Activated T-cell treated with anti-CD3 and anti-CD28 coated beads, Interleukin-2, amount 50 U/mL, for 24 hours (primary cell): Measurements from ENCODE around the gene BCAS1.
"Not testable (repeated sequence)": the region's sequence is repeated elsewhere in the genome, so short reads cannot be mapped to it uniquely, and the experiment has no call there.

Source experiments
- DNase-seq: peaks from one replicate; pipeline ENCODE4 v3.0.0-alpha.2; 2020
- H3K27ac Mint-ChIP-seq: 2 replicates; pipeline ENCODE4 v1.8.0; 2020; ENCODE audit warnings: mild to moderate bottlenecking, mixed read lengths
- H3K27me3 Mint-ChIP-seq: 2 replicates; pipeline ENCODE4 v1.8.0; 2020; ENCODE audit warnings: mixed read lengths
- H3K36me3 Mint-ChIP-seq: 2 replicates; pipeline ENCODE4 v1.8.0; 2020; ENCODE audit warnings: low read depth, mixed read lengths
- H3K4me1 Mint-ChIP-seq: 2 replicates; pipeline ENCODE4 v1.8.0; 2020; ENCODE audit warnings: low read depth, mixed read lengths
- H3K4me3 Mint-ChIP-seq: 2 replicates; pipeline ENCODE4 v1.8.0; 2020; ENCODE audit warnings: mild to moderate bottlenecking, moderate library complexity, mixed read lengths
- H3K9me3 Mint-ChIP-seq: 2 replicates; pipeline ENCODE4 v1.8.0; 2020; ENCODE audit warnings: mixed read lengths

The BCAS1 gene

DNA sequence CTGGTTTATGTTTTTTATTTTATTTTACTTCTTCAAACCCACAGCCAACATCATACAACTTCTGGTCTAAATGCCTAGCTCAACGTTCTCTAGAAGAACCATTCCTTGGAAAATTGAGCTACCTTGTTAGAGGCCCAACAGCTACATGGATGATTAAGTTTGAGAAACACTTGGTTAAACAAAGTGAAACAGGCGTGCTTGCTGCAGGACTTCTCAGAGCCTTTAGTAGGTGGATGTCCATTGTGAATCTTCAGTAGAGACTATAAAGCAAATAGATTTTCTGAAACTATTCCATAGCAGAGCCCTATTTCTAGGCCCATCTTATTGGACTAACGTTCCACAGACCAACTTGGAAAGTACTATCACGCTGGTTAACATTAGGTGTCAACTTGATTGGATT, 51.3 kb downstream of the BCAS1 start:
- Mint-ChIP-seq H3K27ac (no peak overlapping the region), H3K4me3 (no peak overlapping the region), H3K27me3 (peaks cover 12% of the 10 kb centered on the region)

DNA sequence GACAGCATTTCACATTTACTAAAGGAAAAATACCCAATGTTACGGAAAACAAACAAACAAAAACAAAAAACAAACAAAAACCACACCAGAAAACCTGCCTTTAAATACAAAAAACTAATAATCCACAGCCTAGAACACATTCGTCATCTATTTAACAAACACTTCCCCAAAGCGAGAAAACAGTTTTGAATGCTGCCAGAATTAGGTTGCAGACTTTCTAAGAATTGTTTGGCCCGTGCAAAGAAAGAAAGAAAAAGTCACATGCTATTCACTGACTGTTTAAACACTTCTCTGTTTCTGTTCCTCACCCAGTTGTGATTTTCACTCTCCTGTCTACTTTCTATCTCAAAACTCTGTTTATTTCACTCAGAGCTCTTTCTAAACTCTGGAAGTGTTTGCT, 52.5 kb downstream of the BCAS1 start:
- peaks cover 7% of the 10 kb centered on the region for H3K27me3 Mint-ChIP-seq
- DNase-seq, result no peak
- H3K36me3 Mint-ChIP-seq, result no peaks in the 10 kb centered on the region
- peaks cover 2% of the 10 kb centered on the region for H3K4me1 Mint-ChIP-seq
- no peak overlapping the region for H3K4me3 Mint-ChIP-seq
- no peaks in the 10 kb centered on the region for H3K9me3 Mint-ChIP-seq
- no peak overlapping the region for H3K27ac Mint-ChIP-seq

More for the DNA sequence above, 51.3 kb downstream of the BCAS1 start:
- DNase-seq, result no peak
- Mint-ChIP-seq H3K9me3 (no peaks in the 10 kb centered on the region), H3K36me3 (no peaks in the 10 kb centered on the region), H3K4me1 (peaks cover 2% of the 10 kb centered on the region)

DNA sequence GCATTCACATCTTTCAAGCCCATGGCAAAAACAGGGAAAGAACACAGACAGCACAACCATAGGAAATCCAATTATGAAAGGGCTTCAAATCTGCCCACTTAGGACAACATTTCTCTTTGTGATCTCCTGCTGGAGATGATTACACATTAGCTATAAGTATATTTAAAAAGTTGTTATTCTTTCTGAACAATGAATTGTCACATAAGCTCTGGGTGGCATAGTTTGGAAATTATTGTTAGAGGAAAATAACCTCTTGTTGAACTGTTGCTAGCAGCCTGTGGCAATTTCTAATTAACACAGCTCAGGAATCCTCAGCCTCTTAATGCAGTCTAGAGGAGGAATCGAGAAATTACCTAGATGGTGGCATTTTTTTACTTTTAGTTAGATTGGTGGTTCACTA, 54.9 kb downstream of the BCAS1 start:
- no peak for DNase-seq
- Mint-ChIP-seq H3K27ac (no peak overlapping the region), H3K27me3 (peaks cover 7% of the 10 kb centered on the region), H3K36me3 (no peaks in the 10 kb centered on the region), H3K4me1 (peaks cover 2% of the 10 kb centered on the region), H3K4me3 (no peak overlapping the region), H3K9me3 (no peaks in the 10 kb centered on the region)

DNA sequence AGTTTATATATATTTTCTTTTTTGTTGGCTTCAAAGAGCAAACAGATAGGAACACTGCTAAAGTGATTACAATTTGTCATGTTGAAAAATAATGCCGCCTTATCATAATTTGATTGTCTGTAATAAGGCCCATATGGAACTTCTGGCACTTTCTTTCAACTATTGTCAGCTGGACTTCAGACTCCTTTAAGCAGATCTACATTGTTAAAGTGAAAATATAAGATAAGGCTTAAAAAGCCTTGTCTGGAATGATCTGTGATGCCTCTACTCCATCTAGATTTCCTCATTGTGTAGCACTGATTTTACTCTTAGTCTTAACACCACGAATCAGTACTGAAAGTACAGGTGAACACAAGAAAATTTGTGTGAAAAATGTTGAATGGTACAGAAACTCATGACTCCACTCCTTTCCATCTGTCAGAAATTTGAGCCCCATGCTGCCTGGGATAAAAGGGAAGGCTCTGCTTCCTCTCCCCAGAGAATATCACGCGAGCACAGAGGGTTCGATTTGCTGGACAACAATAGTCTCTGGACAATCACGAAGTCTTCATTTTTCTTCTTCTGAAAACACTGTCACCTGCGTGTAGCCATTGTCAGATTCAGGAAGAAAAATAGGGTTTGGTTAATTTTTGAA, 56.0 kb downstream of the BCAS1 start:
- Mint-ChIP-seq H3K36me3 (no peaks in the 10 kb centered on the region), H3K9me3 (no peaks in the 10 kb centered on the region), H3K27ac (no peak overlapping the region), H3K4me3 (no peak overlapping the region), H3K4me1 (peaks cover 2% of the 10 kb centered on the region), H3K27me3 (peaks cover 7% of the 10 kb centered on the region)
- DNase-seq, result no peak

DNA sequence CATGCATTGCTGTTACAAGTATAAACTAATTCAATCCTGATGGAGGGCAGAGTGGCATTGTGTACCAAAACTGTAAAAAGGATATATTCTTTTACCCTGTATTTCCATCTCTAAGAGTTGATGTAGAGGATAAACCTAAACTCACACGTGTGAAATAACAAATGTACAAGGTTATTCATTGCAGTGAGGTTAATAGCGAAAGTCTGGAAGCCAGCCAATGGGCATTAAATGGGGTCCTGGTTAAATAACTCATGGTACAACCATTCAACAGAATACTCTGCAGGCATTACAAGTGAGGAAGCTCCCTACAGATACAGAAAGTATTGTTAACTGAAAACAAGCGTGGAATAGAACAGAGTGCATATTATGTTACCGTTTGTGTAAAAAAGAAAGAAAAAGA, 56.9 kb downstream of the BCAS1 start:
- H3K4me3 Mint-ChIP-seq, result no peak overlapping the region
- H3K36me3 Mint-ChIP-seq, result no peaks in the 10 kb centered on the region
- H3K9me3 Mint-ChIP-seq, result no peaks in the 10 kb centered on the region
- H3K27me3 Mint-ChIP-seq, result peaks cover 7% of the 10 kb centered on the region
- peaks cover 2% of the 10 kb centered on the region for H3K4me1 Mint-ChIP-seq
- H3K27ac Mint-ChIP-seq, result no peak overlapping the region
- DNase-seq, result no peak

DNA sequence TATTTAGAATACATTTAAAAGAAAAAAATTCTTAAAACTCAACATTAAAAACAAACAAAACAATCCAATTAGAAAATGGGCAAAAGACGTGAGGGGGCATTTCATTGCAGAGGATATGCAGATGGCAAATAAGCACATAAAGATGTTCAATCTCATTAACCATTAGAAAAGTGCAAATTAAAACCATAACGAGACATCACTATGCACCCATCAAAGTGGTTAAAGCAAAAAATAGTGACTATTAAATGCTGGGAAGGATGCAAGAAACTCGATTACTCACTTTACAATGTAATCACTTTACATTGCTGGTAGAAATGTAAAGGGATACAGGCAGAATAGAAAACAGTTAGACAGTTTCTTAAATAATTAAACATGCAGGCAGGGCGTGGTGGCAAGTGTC, 59.0 kb downstream of the BCAS1 start:
- Mint-ChIP-seq H3K27me3 (peaks cover 16% of the 10 kb centered on the region), H3K4me3 (no peak overlapping the region), H3K27ac (no peak overlapping the region), H3K36me3 (no peaks in the 10 kb centered on the region), H3K4me1 (no peaks in the 10 kb centered on the region), H3K9me3 (no peaks in the 10 kb centered on the region)
- no peak for DNase-seq

DNA sequence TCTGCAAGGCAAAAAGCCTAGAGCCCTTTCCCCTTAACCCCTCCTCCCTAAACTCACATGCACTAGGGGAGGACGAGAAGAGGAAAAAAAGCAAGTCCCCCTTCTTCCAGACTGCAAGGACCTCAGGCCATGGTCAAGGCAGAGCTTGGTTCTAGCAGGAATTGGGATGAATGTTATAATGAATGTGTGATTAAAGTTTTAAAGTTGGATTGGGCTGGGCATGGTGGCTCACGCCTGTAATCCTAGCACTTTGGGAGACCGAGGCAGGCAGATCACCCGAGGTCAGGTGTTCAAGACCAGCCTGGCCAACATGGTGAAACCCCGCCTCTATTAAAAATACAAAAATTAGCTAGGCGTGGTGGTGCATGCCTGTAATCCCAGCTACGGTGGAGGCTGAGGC, 64.2 kb downstream of the BCAS1 start:
- not testable (repeated sequence) for H3K27ac Mint-ChIP-seq, H3K4me1 Mint-ChIP-seq, DNase-seq, H3K4me3 Mint-ChIP-seq, H3K36me3 Mint-ChIP-seq
- peaks cover 30% of the 10 kb centered on the region for H3K27me3 Mint-ChIP-seq
- peaks cover 10% of the 10 kb centered on the region for H3K9me3 Mint-ChIP-seq

DNA sequence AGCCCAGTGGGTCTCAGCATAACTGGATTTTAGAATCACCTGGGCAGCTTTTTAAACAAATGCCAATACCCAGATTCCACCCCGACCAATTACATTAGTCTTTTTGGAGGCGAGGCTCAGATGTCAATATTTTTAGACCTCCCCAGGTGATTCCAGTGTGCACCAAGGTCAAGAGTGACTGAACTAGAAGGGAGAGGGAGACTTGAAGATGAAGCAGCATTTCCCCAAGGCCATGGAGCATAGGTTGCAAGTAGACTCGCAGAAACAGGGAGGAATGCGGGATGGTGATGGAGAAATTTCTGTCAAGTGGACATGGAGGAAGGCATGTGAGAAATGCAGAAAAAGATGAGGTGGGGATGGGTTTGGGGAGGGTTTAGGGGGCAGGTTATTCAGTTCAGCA, 64.9 kb downstream of the BCAS1 start:
- Mint-ChIP-seq H3K9me3 (peaks cover 17% of the 10 kb centered on the region), H3K4me1 (peaks cover 7% of the 10 kb centered on the region), H3K36me3 (no peaks in the 10 kb centered on the region), H3K27ac (no peak overlapping the region), H3K27me3 (peaks cover 30% of the 10 kb centered on the region), H3K4me3 (no peak overlapping the region)
- DNase-seq, result no peak

DNA sequence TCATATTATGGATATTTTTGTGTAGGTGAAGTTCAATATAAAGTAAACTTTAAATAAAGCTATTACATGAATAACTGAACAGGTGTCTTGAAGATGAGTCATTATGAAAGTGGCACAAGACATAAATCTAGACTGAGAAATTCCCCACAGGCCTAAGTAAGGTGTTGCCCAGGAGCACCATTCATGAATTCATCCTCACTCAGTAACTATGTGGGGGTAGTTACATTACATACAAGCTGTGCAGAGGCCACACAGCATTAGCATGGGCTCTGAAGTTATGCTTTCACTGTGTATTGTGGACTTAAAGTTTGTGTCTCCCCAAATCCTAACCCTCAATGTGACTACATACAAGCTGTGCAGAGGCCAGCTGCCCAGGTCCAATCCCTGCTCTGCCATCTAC, 65.9 kb downstream of the BCAS1 start:
- H3K27ac Mint-ChIP-seq, result no peak overlapping the region
- no peak for DNase-seq
- no peaks in the 10 kb centered on the region for H3K36me3 Mint-ChIP-seq
- H3K4me1 Mint-ChIP-seq, result peaks cover 7% of the 10 kb centered on the region
- H3K27me3 Mint-ChIP-seq, result peaks cover 30% of the 10 kb centered on the region
- H3K9me3 Mint-ChIP-seq, result peaks cover 20% of the 10 kb centered on the region
- no peak overlapping the region for H3K4me3 Mint-ChIP-seq

DNA sequence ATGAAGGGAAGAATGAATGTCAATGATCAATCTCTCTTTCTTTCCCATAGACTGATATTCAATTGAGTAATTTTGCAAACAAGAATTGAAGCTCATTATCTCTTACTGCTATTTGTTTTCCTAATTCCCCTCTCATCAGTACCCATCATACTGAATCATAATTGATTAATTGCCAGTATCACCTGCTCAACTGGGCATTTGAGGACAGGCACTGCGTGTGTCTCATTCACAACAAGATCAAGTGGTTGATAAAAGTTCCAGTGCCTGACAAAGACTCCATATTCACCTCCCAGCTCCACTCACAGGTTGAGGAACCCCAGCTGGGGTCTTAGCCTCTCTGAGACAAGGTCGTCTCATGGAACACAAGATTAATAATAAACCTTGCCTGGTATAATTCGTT, 67.7 kb downstream of the BCAS1 start:
- no peak for DNase-seq
- no peaks in the 10 kb centered on the region for H3K36me3 Mint-ChIP-seq
- no peak overlapping the region for H3K4me3 Mint-ChIP-seq
- no peak overlapping the region for H3K27ac Mint-ChIP-seq
- peaks cover 27% of the 10 kb centered on the region for H3K27me3 Mint-ChIP-seq
- peaks cover 7% of the 10 kb centered on the region for H3K4me1 Mint-ChIP-seq
- peaks cover 20% of the 10 kb centered on the region for H3K9me3 Mint-ChIP-seq

DNA sequence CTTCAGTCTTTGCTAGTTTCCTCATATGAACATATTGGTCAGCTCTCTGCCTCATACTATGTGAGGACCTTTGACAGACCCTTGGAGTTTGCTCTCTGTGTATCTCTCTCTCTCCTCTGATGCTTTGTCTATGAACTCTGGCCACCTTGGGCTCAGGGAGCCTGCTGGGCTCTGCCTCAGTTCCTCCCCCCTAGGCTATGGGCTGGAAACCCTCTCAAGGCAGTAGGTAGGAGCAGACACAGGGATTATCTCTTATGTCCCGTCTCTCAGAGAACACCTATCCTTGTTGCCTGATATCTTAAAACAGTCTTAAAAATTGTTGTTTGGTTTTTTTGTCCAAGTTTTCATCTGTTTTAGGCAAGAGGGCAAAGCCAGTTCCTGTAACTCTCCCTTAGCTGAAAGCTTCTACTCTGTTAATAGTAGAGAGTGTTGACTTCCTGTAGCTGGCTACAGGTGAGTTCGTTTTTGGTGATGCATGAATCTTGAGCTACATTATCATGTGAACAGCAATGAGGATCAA, 68.3 kb downstream of the BCAS1 start:
- peaks cover 7% of the 10 kb centered on the region for H3K4me1 Mint-ChIP-seq

DNA sequence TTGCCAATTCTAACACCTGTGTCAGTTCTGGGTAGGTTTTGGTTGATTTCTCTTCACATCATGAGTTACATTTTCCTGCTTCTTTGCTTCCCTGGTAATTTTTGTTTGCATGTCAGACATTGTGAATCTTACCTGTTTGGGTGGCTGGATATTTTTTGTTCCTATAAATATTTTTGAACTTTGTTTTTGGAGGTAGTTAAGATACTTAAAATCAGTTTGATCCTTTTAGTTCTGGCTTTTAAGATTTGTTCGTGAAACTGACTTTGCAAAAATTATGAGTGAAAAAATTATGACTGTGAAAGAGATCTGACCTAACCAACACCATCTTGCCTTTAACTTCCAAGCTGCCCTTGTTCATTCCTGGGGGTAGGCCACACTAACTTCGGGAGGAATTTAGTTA, 69.5 kb downstream of the BCAS1 start:
- Mint-ChIP-seq H3K27me3 (peaks cover 21% of the 10 kb centered on the region), H3K4me1 (peaks cover 7% of the 10 kb centered on the region), H3K27ac (no peak overlapping the region), H3K36me3 (no peaks in the 10 kb centered on the region), H3K4me3 (no peak overlapping the region), H3K9me3 (peaks cover 20% of the 10 kb centered on the region)
- DNase-seq, result no peak

More for the DNA sequence above, 68.3 kb downstream of the BCAS1 start:
- Mint-ChIP-seq H3K4me3 (no peak overlapping the region), H3K9me3 (peaks cover 20% of the 10 kb centered on the region), H3K27me3 (peaks cover 22% of the 10 kb centered on the region), H3K36me3 (no peaks in the 10 kb centered on the region), H3K27ac (no peak overlapping the region)
- no peak for DNase-seq

DNA sequence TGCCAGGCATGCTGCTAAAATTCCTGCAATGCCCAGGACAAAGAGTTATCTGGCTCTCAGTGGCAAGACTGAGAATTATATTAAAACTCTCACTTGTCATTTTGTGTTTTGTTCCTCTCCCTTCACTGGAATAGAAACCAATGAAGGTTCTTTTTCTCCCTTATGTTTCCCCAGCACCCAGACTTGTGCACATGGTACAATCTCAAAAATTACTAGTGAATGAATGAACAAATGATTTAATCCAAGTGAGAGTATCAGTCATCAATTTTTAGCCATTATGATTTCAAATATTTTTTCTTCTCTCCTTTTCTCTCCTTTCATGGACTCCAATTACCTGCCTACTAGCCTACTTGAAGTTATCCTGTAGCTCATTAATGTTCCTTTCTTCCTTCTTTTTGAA, 70.1 kb downstream of the BCAS1 start:
- Mint-ChIP-seq H3K9me3 (peaks cover 20% of the 10 kb centered on the region), H3K27me3 (peaks cover 16% of the 10 kb centered on the region), H3K4me1 (peaks cover 7% of the 10 kb centered on the region)

DNA sequence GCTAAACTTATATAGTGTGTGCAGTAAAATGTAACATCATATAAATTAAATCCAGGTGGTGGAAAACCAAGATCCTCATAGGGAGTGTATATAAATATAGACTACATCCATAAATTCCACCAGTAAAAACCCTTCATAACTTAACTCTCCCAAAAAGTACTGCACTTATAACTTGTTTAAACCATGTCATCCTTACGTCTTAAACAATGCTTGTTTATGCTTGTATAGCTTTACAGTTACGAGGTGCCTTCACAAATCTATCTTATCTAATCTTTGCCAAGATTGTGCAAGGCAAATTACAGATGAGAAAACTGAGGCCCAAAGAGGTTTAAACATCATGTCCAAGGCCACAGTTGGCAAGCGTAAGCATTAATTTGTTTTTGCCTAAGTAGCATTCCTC, 71.3 kb downstream of the BCAS1 start:
- no peak overlapping the region for H3K27ac Mint-ChIP-seq
- H3K27me3 Mint-ChIP-seq, result peaks cover 13% of the 10 kb centered on the region
- H3K4me3 Mint-ChIP-seq, result no peak overlapping the region
- no peak for DNase-seq
- peaks cover under 1% of the 10 kb centered on the region for H3K4me1 Mint-ChIP-seq
- peaks cover 20% of the 10 kb centered on the region for H3K9me3 Mint-ChIP-seq
- no peaks in the 10 kb centered on the region for H3K36me3 Mint-ChIP-seq

More for the DNA sequence above, 70.1 kb downstream of the BCAS1 start:
- Mint-ChIP-seq H3K36me3 (no peaks in the 10 kb centered on the region), H3K27ac (no peak overlapping the region), H3K4me3 (no peak overlapping the region)
- no peak for DNase-seq

DNA sequence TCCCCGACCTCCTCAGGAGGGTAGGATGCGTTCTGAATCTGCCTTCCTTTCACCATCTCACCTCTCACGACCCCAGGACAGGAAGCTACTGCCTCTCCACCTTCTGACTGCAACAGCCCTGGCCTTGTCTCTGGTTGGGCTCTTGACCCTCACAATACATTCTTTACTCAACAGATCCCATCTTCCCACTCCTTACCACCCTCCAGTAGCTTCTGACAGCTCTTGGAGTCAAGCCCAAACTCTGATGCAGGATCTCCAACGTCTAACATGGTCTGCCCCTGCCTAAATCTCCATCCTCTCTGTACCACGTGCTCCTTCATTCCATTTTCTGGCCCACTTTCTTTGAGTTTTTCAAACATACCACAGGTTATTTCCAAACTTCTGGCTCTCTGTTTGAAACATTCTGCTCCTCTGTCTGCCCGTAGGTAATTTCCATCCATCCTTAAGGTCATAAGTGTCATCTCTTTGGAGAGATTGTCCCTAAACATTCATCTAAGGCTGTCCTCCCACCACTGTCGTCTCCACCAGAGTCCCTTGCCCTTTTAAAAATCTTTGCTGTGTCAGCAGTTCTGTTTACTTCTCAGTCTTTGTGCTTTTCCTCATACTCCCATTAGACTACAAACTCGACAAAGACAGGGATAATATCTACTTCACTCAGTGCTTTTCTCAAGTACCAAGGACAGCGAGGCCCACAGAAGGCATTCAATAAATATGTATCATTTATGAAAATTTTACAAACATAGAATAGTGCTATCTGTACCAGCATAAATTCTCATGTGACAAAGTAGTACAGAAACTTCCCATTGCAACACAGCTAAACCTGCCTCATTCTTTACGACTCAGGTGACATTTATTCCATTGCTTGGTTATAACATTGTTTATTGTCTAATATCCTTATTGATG, 73.6 kb downstream of the BCAS1 start:
- Mint-ChIP-seq H3K36me3 (no peaks in the 10 kb centered on the region), H3K9me3 (peaks cover 16% of the 10 kb centered on the region), H3K27ac (no peak overlapping the region), H3K4me3 (no peak overlapping the region), H3K27me3 (peaks cover 7% of the 10 kb centered on the region), H3K4me1 (no peaks in the 10 kb centered on the region)
- no peak for DNase-seq
